Upper lobe of left lung (tissue), 6 donors: ENCODE results near the gene TRIM7. TPM values are rescaled to one million over a fixed set of nuclear protein-coding genes. Genes with fewer than 3 reads are reported as not detected.

Experiments used
- ATAC-seq, 2 donors: fragments of 200-7000 bp; cut with Tn5 transposase; one replicate each; pipeline ENCODE4 v1.9.1; 2022; ENCODE audit warnings: mild to moderate bottlenecking in 2 of 2, moderate library complexity in 2 of 2; ENCODE audit not compliant: low FRiP score in 2 of 2
- DNase-seq, 2 donors: peaks; one replicate each; pipeline ENCODE4 v3.0.0-alpha.2; 2019 to 2020
- H3K27ac ChIP-seq, 4 donors: fragments of 200-600 bp; sonication (generic); one replicate each; pipeline ENCODE4 v1.5.1; 2016 to 2019
- H3K27me3 ChIP-seq, 4 donors: fragments of 200-600 bp; sonication (generic); one replicate each; pipeline ENCODE4 v1.5.1; 2017 to 2019
- H3K36me3 ChIP-seq, 4 donors: fragments of 200-600 bp; sonication (generic); one replicate each; pipeline ENCODE4 v1.5.1; 2016 to 2019
- H3K4me1 ChIP-seq, 4 donors: fragments of 200-600 bp; sonication (generic); one replicate each; pipeline ENCODE4 v1.5.1; 2018 to 2019
- H3K4me3 ChIP-seq, 4 donors: fragments of 200-600 bp; sonication (generic); one replicate each; pipeline ENCODE4 v1.5.1; 2017 to 2019; ENCODE audit warnings: mild to moderate bottlenecking in 2 of 4, moderate library complexity in 1 of 4
- H3K9me3 ChIP-seq, 4 donors: fragments of 200-600 bp; sonication (generic); one replicate each; pipeline ENCODE4 v1.5.1; 2018 to 2019
- EP300 ChIP-seq, 4 donors: sonication (generic); formaldehyde crosslinking; IDR thresholded peaks; one replicate each; pipeline ENCODE4 v1.5.1; 2017; ENCODE audit warnings: antibody characterized with exemption in 4 of 4, control low read depth in 2 of 4
- POLR2A ChIP-seq, 4 donors: fragments of 450-650 bp; IDR thresholded peaks; one replicate each; pipeline ENCODE4 v1.5.1; 2016 to 2017; ENCODE audit warnings: antibody characterized with exemption in 4 of 4, mild to moderate bottlenecking in 2 of 4
- POLR2AphosphoS5 ChIP-seq, 2 donors: sonication (generic); formaldehyde crosslinking; IDR thresholded peaks; one replicate each; pipeline ENCODE4 v1.5.1; 2017; ENCODE audit warnings: antibody characterized with exemption in 2 of 2
- WGBS, 2 donors: methylation state at CpG; one replicate each; pipeline ENCODE4 v1.1.5; 2017 to 2018; 5-methylcytosine and 5-hydroxymethylcytosine counted together
- total RNA-seq, 6 donors: library from RNA; depleted of rRNA in 4 of 6; stranded (reverse); fragments of >200 nt in 4 of 6; gene quantifications; one replicate each; pipeline versions ENCODE4 v1.1.0 to v1.2.1, GENCODE V29; 2016 to 2021
- TF ChIP-seq, protein P1 (sequence below), 6 experiments: fragments of 450-650 bp in 4 of 6; fragments of 200-600 bp in 2 of 6; sonication (generic) in 2 of 6; IDR thresholded peaks; one replicate each; pipeline ENCODE4 v1.5.1; 2016 to 2019; ENCODE audit warnings: antibody characterized with exemption in 6 of 6
- donor health status: DM: no; HTN: no; CAD: no; lungs with moderate emphysema.
- donor health status: DM: no; HTN: yes; CAD: no; lungs with severe emphysema.

TRIM7 gene
- total RNA-seq, 6 donors from 2014 or later = 0.83 to 6.7 (median 2.9) TPM

DNA sequence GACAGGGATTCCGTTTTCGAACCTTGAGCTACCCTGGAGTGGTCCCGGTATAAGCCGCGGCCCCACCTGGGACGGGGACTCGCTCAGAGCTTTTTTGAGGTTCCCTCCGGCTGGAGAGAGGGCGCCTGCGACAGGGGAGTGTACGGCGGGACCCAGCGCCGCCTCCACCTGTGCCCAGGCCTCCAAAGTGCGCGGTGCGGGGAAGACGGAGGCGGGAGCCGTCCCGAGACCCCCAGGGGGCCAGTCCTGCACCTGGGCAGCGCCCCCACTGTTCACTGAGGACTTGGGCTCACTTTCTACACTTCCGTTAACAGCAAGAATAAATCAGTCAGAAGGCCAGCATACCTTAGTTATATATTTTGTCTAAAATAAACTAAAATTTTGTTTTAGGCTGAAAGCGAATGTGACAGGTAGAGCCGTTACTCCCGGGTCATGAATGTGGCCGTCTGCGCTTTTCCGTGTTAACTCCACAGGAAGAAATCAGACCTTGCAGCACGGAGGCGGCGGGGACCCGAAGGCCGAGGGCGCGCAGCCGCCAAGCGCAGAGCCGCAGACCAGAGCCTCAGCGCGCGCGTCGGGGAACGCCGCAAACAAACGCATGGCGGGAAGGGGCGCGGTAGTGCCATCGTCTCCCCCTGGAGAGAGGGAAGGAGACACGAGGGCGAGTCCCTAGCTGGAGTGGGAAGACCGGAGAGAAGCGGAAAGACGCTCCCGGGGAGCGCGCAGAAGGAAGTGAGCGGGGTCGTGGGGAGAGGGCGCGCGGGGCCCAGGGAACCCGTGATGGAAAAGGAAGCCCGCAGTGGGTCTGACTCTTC, 14.1 kb downstream of the TRIM7 start:
- Histone ChIP-seq H3K36me3 (no peaks in the 10 kb centered on the region), H3K4me1 (peaks cover 10 to 32% (median 21%) of the 10 kb centered on the region in 4 donors), H3K27me3 (no peaks in the 10 kb centered on the region), H3K4me3 (peak overlapping the region; percentile 69 to 94 (median 76)), H3K9me3 (no peaks in the 10 kb centered on the region), H3K27ac (peak overlapping the region; percentile 86 to 95 (median 92))
- ATAC-seq = peak in 1 of 2 donors; percentile 38
- TF ChIP-seq POLR2AphosphoS5 (IDR thresholded peaks at IDR 0.05) = no peak
- no peak for TF ChIP-seq EP300 (IDR thresholded peaks at IDR 0.05)
- TF ChIP-seq, protein P1, sequence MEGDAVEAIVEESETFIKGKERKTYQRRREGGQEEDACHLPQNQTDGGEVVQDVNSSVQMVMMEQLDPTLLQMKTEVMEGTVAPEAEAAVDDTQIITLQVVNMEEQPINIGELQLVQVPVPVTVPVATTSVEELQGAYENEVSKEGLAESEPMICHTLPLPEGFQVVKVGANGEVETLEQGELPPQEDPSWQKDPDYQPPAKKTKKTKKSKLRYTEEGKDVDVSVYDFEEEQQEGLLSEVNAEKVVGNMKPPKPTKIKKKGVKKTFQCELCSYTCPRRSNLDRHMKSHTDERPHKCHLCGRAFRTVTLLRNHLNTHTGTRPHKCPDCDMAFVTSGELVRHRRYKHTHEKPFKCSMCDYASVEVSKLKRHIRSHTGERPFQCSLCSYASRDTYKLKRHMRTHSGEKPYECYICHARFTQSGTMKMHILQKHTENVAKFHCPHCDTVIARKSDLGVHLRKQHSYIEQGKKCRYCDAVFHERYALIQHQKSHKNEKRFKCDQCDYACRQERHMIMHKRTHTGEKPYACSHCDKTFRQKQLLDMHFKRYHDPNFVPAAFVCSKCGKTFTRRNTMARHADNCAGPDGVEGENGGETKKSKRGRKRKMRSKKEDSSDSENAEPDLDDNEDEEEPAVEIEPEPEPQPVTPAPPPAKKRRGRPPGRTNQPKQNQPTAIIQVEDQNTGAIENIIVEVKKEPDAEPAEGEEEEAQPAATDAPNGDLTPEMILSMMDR (IDR thresholded peaks at IDR 0.05) = peak in 1 of 6 experiments; percentile 12
- no peak for TF ChIP-seq POLR2A (IDR thresholded peaks at IDR 0.05)
- peak; percentile 48 to 92 for DNase-seq
- WGBS, 2 donors = 0 to 1% methylated on average over 41 to 60 of the region's 66 CpGs

GRCh38 chr5:181189962-181190710, 14.9 kb downstream of the TRIM7 start:
- Histone ChIP-seq H3K36me3 (no peaks in the 10 kb centered on the region), H3K9me3 (no peaks in the 10 kb centered on the region), H3K4me1 (peaks cover 10 to 34% (median 22%) of the 10 kb centered on the region in 4 donors), H3K27ac (peak overlapping the region; percentile 54 to 95 (median 90)), H3K27me3 (no peaks in the 10 kb centered on the region), H3K4me3 (peak overlapping the region; percentile 69 to 94 (median 76))
- WGBS, 2 donors = 0% methylated on average over 40 of the region's 52 CpGs; no CpG with 5 or more reads in 1 of the 2 donors
- ATAC-seq = no peak
- DNase-seq = peak in 1 of 2 donors; percentile 81
- TF ChIP-seq, protein P1 (IDR thresholded peaks at IDR 0.05) = no peak
- TF ChIP-seq POLR2AphosphoS5 (IDR thresholded peaks at IDR 0.05) = no peak
- TF ChIP-seq EP300 (IDR thresholded peaks at IDR 0.05) = no peak
- no peak for TF ChIP-seq POLR2A (IDR thresholded peaks at IDR 0.05)

GRCh38 chr5:181189363-181189961, 15.5 kb downstream of the TRIM7 start:
- Histone ChIP-seq H3K27me3 (no peaks in the 10 kb centered on the region), H3K4me3 (peak overlapping the region; percentile 69 to 94 (median 76)), H3K36me3 (no peaks in the 10 kb centered on the region), H3K9me3 (no peaks in the 10 kb centered on the region), H3K4me1 (peaks cover 16 to 41% (median 25%) of the 10 kb centered on the region in 4 donors), H3K27ac (peak overlapping the region; percentile 54 to 95 (median 83))
- WGBS, 2 donors = 0 to 1% methylated on average over 14 to 41 of the region's 41 CpGs
- ATAC-seq (no peak), DNase-seq (peak in 1 of 2 donors; percentile 91)
- TF ChIP-seq, protein P1 (IDR thresholded peaks at IDR 0.05) = no peak
- TF ChIP-seq EP300 (IDR thresholded peaks at IDR 0.05) (no peak), POLR2A (IDR thresholded peaks at IDR 0.05) (no peak), POLR2AphosphoS5 (IDR thresholded peaks at IDR 0.05) (no peak)

GRCh38 chr5:181188700-181189362, 16.2 kb downstream of the TRIM7 start:
- Histone ChIP-seq H3K4me3 (peak overlapping the region; percentile 69 to 94 (median 76)), H3K27me3 (no peaks in the 10 kb centered on the region), H3K4me1 (peaks cover 21 to 47% (median 30%) of the 10 kb centered on the region in 4 donors), H3K36me3 (no peaks in the 10 kb centered on the region), H3K9me3 (no peaks in the 10 kb centered on the region), H3K27ac (peak overlapping the region; percentile 54 to 95 (median 83))
- peak in 1 of 2 donors; percentile 75 for DNase-seq
- ATAC-seq = peak; percentile 16 to 45
- TF ChIP-seq POLR2AphosphoS5 (IDR thresholded peaks at IDR 0.05) (no peak), POLR2A (IDR thresholded peaks at IDR 0.05) (no peak), EP300 (IDR thresholded peaks at IDR 0.05) (no peak)
- TF ChIP-seq, protein P1 (IDR thresholded peaks at IDR 0.05) = no peak
- 0 to 1% methylated on average over 26 to 34 of the region's 35 CpGs for WGBS, 2 donors
